ENCODE data around the gene ICAM2.

The ICAM2 gene

GRCh38 chr17:63997341-63998048, 22.9 kb downstream of the ICAM2 start:
- Histone ChIP-seq H3K27me3 (ENCODE audit: insufficient read depth, low read depth) (peaks cover 14% of the 10 kb centered on the region), H3K4me1 (ENCODE audit: low read depth, poor library complexity, severe bottlenecking) (peaks cover 6% of the 10 kb centered on the region), H3K36me3 (ENCODE audit: insufficient read depth) (no peaks in the 10 kb centered on the region), H3K4me2 (peak overlapping the region; percentile 42), H4K20me1 (ENCODE audit: insufficient read depth) (no peaks in the 10 kb centered on the region), H2AFZ (ENCODE audit: low read depth) (peak overlapping the region; percentile 70), H3K9ac (no peak overlapping the region), H3K79me2 (ENCODE audit: insufficient read depth, low read depth) (no peaks in the 10 kb centered on the region), H3K27ac (no peak overlapping the region), H3K4me3 (IDR thresholded peaks at IDR 0.05; ENCODE audit: insufficient read depth, low read depth, low read length) (no peak overlapping the region)
- TF ChIP-seq CTCF (conservative IDR thresholded peaks at IDR 0.05; ENCODE audit: low read depth, low read length): no peak

DNA sequence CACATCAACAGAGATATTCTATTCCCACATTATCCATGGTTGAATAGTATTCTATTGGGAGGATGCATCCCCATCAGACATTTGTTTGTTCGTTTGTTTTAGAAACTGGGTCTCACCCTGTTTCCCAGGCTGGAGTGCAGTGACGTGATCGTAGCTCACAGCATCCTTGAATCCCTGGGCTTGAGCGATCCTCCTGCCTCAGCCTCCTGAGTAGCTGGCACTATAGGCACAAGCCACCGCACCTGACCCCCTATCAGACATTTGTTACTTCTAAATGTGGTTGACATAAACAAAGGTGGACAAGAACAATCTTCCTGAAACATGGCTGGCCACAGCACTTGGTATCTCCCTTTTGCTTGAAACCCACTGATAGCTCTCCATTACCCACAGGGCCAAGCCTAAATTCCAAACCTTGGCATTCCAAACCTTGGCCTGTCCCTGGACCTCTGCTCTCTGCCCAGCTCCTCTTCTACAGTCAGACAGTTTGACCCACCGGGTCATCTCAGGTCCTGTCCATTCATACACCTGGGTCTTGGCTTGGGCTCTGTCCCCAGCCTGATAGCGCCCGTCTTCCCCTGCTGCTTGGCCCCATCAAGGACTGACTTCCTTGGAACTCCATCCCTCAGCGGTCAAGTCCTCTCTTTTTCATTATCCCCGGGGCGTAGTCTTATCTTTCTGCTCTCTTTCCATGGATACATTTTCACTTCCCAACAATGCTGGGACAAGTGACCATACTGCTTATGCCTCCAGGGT, 23.8 kb downstream of the ICAM2 start:
- Histone ChIP-seq H3K9ac (no peak overlapping the region), H3K36me3 (ENCODE audit: insufficient read depth) (no peaks in the 10 kb centered on the region), H3K4me3 (IDR thresholded peaks at IDR 0.05; ENCODE audit: insufficient read depth, low read depth, low read length) (no peak overlapping the region), H4K20me1 (ENCODE audit: insufficient read depth) (no peaks in the 10 kb centered on the region), H3K4me2 (no peak overlapping the region), H3K27ac (no peak overlapping the region), H3K4me1 (ENCODE audit: low read depth, poor library complexity, severe bottlenecking) (peaks cover 6% of the 10 kb centered on the region), H3K27me3 (ENCODE audit: insufficient read depth, low read depth) (peaks cover 23% of the 10 kb centered on the region), H3K79me2 (ENCODE audit: insufficient read depth, low read depth) (no peaks in the 10 kb centered on the region), H2AFZ (ENCODE audit: low read depth) (no peak overlapping the region)
- no peak for TF ChIP-seq CTCF (conservative IDR thresholded peaks at IDR 0.05; ENCODE audit: low read depth, low read length)

DNA sequence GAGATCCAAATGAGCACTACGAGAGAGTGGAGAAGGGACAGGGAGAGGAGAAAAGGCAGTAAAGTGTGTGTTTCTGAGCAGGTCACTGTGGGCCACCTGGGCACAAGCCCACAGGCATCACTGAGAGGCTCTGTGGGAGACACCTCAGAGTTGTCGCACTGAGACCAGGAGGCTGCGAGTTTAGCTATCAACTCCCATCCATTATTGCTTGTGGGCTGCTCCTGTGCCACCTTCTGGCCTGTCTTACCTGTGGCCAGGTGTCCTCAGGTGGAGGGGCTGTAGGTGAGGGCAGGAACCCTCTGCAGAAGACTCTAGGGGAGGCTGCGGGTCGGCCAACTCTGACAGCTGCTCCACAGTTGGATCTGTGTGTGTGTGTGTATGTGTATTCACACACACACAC, 24.8 kb downstream of the ICAM2 start:
- Histone ChIP-seq H3K4me2 (no peak overlapping the region), H3K27me3 (ENCODE audit: insufficient read depth, low read depth) (peaks cover 27% of the 10 kb centered on the region), H3K9ac (no peak overlapping the region), H3K36me3 (ENCODE audit: insufficient read depth) (no peaks in the 10 kb centered on the region), H3K79me2 (ENCODE audit: insufficient read depth, low read depth) (no peaks in the 10 kb centered on the region), H3K4me3 (IDR thresholded peaks at IDR 0.05; ENCODE audit: insufficient read depth, low read depth, low read length) (no peak overlapping the region), H4K20me1 (ENCODE audit: insufficient read depth) (no peaks in the 10 kb centered on the region), H3K4me1 (ENCODE audit: low read depth, poor library complexity, severe bottlenecking) (peaks cover 6% of the 10 kb centered on the region), H2AFZ (ENCODE audit: low read depth) (no peak overlapping the region), H3K27ac (no peak overlapping the region)
- TF ChIP-seq CTCF (conservative IDR thresholded peaks at IDR 0.05; ENCODE audit: low read depth, low read length): no peak

GRCh38 chr17:63993368-63993985, 27.0 kb downstream of the ICAM2 start:
- Histone ChIP-seq H3K79me2 (ENCODE audit: insufficient read depth, low read depth) (no peaks in the 10 kb centered on the region), H4K20me1 (ENCODE audit: insufficient read depth) (no peaks in the 10 kb centered on the region), H3K9ac (no peak overlapping the region), H3K4me3 (IDR thresholded peaks at IDR 0.05; ENCODE audit: insufficient read depth, low read depth, low read length) (no peak overlapping the region), H3K27ac (no peak overlapping the region), H3K27me3 (ENCODE audit: insufficient read depth, low read depth) (peaks cover 27% of the 10 kb centered on the region), H2AFZ (ENCODE audit: low read depth) (no peak overlapping the region), H3K36me3 (ENCODE audit: insufficient read depth) (no peaks in the 10 kb centered on the region), H3K4me1 (ENCODE audit: low read depth, poor library complexity, severe bottlenecking) (no peaks in the 10 kb centered on the region), H3K4me2 (no peak overlapping the region)
- TF ChIP-seq CTCF (conservative IDR thresholded peaks at IDR 0.05; ENCODE audit: low read depth, low read length): no peak
